ENCODE data around the gene ACO1. TPM values are rescaled to one million over a fixed set of nuclear protein-coding genes. Genes with fewer than 3 reads are reported as not detected.

ACO1 gene
- polyA plus RNA-seq, 1 donor from 2014 or later: 16.5 TPM

DNA sequence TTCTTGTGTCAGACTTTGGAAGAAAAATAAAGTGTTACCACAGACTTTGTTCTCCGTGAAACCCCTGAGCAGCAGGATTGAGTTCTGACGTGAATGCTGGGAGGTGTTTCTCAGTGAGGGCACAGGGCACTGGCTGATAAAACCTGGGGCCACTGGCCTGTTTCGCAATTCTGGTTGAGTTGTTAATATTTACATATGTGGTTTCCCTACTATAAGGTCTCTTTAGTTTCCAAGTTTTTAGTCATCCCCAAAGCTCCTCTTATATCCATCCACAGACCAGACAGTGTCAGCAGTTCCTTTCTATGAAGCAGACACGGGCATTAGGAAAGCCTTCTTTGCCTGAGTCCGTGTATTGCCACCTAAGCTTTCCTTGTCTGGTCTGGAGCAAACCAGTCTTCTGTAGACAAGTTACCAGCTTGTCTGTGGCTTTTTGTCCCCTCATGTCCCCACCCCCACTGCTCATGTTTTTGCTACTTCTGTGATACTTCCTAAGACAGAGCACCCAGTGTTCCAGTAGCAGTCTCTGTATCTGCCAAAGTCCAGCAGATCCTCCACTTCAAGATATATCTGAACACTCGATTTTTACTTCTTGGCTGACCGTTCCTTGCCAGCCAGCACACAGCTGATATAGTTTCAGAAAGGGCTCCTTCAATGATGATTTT, 42.0 kb downstream of the ACO1 start:
- no peak overlapping the region for H3K27ac ChIP-seq (ENCODE audit: low read length)

DNA sequence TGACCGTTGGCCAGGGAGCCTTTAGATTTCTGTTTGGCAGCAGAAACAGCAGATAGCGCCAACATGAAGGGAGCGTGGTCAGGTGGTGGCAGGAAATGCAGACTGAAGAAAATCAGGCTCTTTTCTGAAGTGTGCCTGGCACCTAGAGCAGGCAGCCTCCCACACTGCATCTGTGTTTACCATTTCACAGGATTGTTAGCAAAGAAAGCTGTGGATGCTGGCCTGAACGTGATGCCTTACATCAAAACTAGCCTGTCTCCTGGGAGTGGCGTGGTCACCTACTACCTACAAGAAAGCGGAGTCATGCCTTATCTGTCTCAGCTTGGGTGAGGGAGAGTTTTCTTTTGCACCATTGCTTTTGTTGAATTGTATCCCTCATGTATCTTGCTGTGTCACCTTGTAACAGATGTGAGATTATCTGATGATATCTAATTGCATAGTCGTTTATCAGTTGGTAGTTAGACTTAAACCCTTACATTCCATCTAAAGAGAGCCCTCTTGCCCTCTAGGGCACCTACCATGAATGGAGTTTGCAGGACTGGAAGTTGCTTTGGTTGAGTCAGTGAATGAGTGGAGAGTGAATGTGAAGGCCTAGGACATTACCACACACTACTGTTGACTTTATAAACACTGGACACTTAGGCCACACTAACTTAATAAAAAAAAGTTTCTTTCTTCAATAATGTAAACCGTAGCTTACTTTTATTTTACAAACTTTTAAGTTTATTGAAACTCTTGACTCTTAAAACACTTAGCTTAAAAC, 42.8 kb downstream of the ACO1 start:
- no peak for TF ChIP-seq EP300 (conservative IDR thresholded peaks at IDR 0.05; ENCODE audit: poor library complexity, severe bottlenecking)
- TF ChIP-seq TAF1 (IDR thresholded peaks at IDR 0.05; ENCODE audit: low read depth): no peak
- TF ChIP-seq, protein P1, sequence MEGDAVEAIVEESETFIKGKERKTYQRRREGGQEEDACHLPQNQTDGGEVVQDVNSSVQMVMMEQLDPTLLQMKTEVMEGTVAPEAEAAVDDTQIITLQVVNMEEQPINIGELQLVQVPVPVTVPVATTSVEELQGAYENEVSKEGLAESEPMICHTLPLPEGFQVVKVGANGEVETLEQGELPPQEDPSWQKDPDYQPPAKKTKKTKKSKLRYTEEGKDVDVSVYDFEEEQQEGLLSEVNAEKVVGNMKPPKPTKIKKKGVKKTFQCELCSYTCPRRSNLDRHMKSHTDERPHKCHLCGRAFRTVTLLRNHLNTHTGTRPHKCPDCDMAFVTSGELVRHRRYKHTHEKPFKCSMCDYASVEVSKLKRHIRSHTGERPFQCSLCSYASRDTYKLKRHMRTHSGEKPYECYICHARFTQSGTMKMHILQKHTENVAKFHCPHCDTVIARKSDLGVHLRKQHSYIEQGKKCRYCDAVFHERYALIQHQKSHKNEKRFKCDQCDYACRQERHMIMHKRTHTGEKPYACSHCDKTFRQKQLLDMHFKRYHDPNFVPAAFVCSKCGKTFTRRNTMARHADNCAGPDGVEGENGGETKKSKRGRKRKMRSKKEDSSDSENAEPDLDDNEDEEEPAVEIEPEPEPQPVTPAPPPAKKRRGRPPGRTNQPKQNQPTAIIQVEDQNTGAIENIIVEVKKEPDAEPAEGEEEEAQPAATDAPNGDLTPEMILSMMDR (IDR thresholded peaks at IDR 0.05; ENCODE audit: poor library complexity, severe bottlenecking): no peak
- TF ChIP-seq SMC3 (conservative IDR thresholded peaks at IDR 0.05; ENCODE audit: poor library complexity): no peak
- TF ChIP-seq MXI1 (conservative IDR thresholded peaks at IDR 0.05; ENCODE audit: poor library complexity, severe bottlenecking): no peak
- TF ChIP-seq POLR2AphosphoS5 (IDR thresholded peaks at IDR 0.05): no peak
- TF ChIP-seq, protein P2, sequence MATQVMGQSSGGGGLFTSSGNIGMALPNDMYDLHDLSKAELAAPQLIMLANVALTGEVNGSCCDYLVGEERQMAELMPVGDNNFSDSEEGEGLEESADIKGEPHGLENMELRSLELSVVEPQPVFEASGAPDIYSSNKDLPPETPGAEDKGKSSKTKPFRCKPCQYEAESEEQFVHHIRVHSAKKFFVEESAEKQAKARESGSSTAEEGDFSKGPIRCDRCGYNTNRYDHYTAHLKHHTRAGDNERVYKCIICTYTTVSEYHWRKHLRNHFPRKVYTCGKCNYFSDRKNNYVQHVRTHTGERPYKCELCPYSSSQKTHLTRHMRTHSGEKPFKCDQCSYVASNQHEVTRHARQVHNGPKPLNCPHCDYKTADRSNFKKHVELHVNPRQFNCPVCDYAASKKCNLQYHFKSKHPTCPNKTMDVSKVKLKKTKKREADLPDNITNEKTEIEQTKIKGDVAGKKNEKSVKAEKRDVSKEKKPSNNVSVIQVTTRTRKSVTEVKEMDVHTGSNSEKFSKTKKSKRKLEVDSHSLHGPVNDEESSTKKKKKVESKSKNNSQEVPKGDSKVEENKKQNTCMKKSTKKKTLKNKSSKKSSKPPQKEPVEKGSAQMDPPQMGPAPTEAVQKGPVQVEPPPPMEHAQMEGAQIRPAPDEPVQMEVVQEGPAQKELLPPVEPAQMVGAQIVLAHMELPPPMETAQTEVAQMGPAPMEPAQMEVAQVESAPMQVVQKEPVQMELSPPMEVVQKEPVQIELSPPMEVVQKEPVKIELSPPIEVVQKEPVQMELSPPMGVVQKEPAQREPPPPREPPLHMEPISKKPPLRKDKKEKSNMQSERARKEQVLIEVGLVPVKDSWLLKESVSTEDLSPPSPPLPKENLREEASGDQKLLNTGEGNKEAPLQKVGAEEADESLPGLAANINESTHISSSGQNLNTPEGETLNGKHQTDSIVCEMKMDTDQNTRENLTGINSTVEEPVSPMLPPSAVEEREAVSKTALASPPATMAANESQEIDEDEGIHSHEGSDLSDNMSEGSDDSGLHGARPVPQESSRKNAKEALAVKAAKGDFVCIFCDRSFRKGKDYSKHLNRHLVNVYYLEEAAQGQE (IDR thresholded peaks at IDR 0.05; ENCODE audit: borderline replicate concordance): no peak
- TF ChIP-seq RAD21 (conservative IDR thresholded peaks at IDR 0.05): no peak
- TF ChIP-seq EZH2 (IDR thresholded peaks at IDR 0.05; ENCODE audit: borderline replicate concordance, insufficient read depth, low read length, poor library complexity, severe bottlenecking): no peak
- no peak overlapping the region for H2AFZ ChIP-seq (ENCODE audit: low read depth, low read length)
- H3K79me2 ChIP-seq (replicated peaks; ENCODE audit: insufficient read depth, low read length): no peaks in the 10 kb centered on the region
- H3K9me3 ChIP-seq (ENCODE audit: low read length): no peaks in the 10 kb centered on the region
- H3K27me3 ChIP-seq (ENCODE audit: insufficient read depth, low read depth, low read length): no peaks in the 10 kb centered on the region
- no peak overlapping the region for H3K4me3 ChIP-seq (ENCODE audit: low read length)
- no peak overlapping the region for H3K27ac ChIP-seq (ENCODE audit: low read length)
- no peaks in the 10 kb centered on the region for H4K20me1 ChIP-seq (ENCODE audit: insufficient read depth)
- no peak overlapping the region for H3K9ac ChIP-seq (ENCODE audit: low read length)
- H3K36me3 ChIP-seq (ENCODE audit: insufficient read depth, low read length): peaks cover 9% of the 10 kb centered on the region
- H3K4me2 ChIP-seq (ENCODE audit: low read length): no peak overlapping the region
- H3F3A ChIP-seq (ENCODE audit: insufficient read depth, low read length, poor library complexity, severe bottlenecking): no peaks in the 10 kb centered on the region
- H3K9me2 ChIP-seq (ENCODE audit: insufficient read depth, low read length): no peaks in the 10 kb centered on the region

More for the DNA sequence above, 42.0 kb downstream of the ACO1 start:
- H3K4me3 ChIP-seq (ENCODE audit: low read length): no peak overlapping the region
- no peaks in the 10 kb centered on the region for H3K9me2 ChIP-seq (ENCODE audit: insufficient read depth, low read length)
- H3F3A ChIP-seq (ENCODE audit: insufficient read depth, low read length, poor library complexity, severe bottlenecking): no peaks in the 10 kb centered on the region
- no peak overlapping the region for H3K4me2 ChIP-seq (ENCODE audit: low read length)
- no peaks in the 10 kb centered on the region for H3K79me2 ChIP-seq (replicated peaks; ENCODE audit: insufficient read depth, low read length)
- H3K27me3 ChIP-seq (ENCODE audit: insufficient read depth, low read depth, low read length): no peaks in the 10 kb centered on the region
- no peak overlapping the region for H2AFZ ChIP-seq (ENCODE audit: low read depth, low read length)
- H3K9ac ChIP-seq (ENCODE audit: low read length): no peak overlapping the region
- no peaks in the 10 kb centered on the region for H4K20me1 ChIP-seq (ENCODE audit: insufficient read depth)
- H3K9me3 ChIP-seq (ENCODE audit: low read length): no peaks in the 10 kb centered on the region
- peaks cover 9% of the 10 kb centered on the region for H3K36me3 ChIP-seq (ENCODE audit: insufficient read depth, low read length)
- TF ChIP-seq, protein P2 (IDR thresholded peaks at IDR 0.05; ENCODE audit: borderline replicate concordance): no peak
- TF ChIP-seq, protein P1 (IDR thresholded peaks at IDR 0.05; ENCODE audit: poor library complexity, severe bottlenecking): no peak
- TF ChIP-seq RAD21 (conservative IDR thresholded peaks at IDR 0.05): no peak

Data from neural cell (in vitro differentiated cells).